Lower lobe of right lung (tissue), 2 donors: ENCODE data around the gene OLA1. TPM values are rescaled to one million over a fixed set of nuclear protein-coding genes. Genes with fewer than 3 reads are reported as not detected.

Source experiments
- ATAC-seq, 2 donors: fragments of 200-7000 bp; cut with Tn5 transposase; one replicate each; pipeline ENCODE4 v1.9.1; 2020 to 2022; ENCODE audit warnings: mild to moderate bottlenecking in 2 of 2, moderate library complexity in 2 of 2
- DNase-seq: peaks from one replicate; pipeline ENCODE4 v3.0.0-alpha.2; 2020
- H3K27ac ChIP-seq: fragments of 200-600 bp; one replicate; pipeline ENCODE4 v1.8.0; 2022
- H3K27me3 ChIP-seq: fragments of 200-600 bp; one replicate; pipeline ENCODE4 v1.8.0; 2022; ENCODE audit warnings: low read depth
- H3K36me3 ChIP-seq: fragments of 200-600 bp; one replicate; pipeline ENCODE4 v1.8.0; 2022; ENCODE audit warnings: mild to moderate bottlenecking
- H3K4me1 ChIP-seq: fragments of 200-600 bp; one replicate; pipeline ENCODE4 v1.8.0; 2022
- H3K4me3 ChIP-seq: fragments of 200-600 bp; one replicate; pipeline ENCODE4 v1.8.0; 2022; ENCODE audit warnings: mild to moderate bottlenecking
- H3K9me3 ChIP-seq: fragments of 200-600 bp; one replicate; pipeline ENCODE4 v1.8.0; 2022
- intact Hi-C: fragments of 100-400 bp; cut with DNase I; formaldehyde crosslinking; loops from one replicate; pipeline ENCODE4 v1.11.0; 2022
- total RNA-seq: library from RNA; stranded (reverse); fragmentation: NEBNext Ultra II Directional; extraction: Animal tissue kit (Norgen Biotek cat#: 25700); gene quantifications from one replicate; pipeline ENCODE4 v1.2.1, GENCODE V29; 2021
- TF ChIP-seq, protein P1 (sequence below): fragments of 200-600 bp; IDR thresholded peaks from one replicate; pipeline ENCODE4 v1.8.0; 2022; ENCODE audit warnings: antibody characterized with exemption, mild to moderate bottlenecking
- donor health status: DM: no; HTN: yes; CAD: no; lungs with severe emphysema.

OLA1 gene
- total RNA-seq, 1 donor from 2014 or later = 49.8 TPM

DNA sequence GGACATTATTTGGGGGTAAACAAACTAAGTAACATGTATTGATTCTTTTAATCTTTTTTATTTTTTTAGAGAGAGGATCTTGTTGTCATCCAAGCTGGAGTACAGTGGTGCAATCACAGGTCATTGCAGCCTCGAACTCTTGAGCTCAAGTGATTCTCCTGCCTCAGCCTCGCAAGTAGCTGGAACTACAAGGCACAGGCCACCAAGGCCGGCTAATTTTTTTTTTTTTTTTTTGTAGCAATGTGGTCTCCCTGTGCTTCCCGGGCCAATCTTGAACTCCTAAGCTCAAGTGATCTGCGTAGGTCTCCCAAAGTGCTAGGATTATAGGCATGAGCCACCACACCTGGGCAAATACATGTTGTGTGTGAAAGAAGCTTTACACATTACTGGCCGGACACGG, 29.6 kb downstream of the OLA1 start:
- intact Hi-C loops = no loop called here
- H3K27ac ChIP-seq = no peak overlapping the region
- no peak overlapping the region for H3K4me3 ChIP-seq
- no peaks in the 10 kb centered on the region for H3K9me3 ChIP-seq
- H3K27me3 ChIP-seq = no peaks in the 10 kb centered on the region
- DNase-seq (no peak), ATAC-seq (no peak)
- TF ChIP-seq, protein P1, sequence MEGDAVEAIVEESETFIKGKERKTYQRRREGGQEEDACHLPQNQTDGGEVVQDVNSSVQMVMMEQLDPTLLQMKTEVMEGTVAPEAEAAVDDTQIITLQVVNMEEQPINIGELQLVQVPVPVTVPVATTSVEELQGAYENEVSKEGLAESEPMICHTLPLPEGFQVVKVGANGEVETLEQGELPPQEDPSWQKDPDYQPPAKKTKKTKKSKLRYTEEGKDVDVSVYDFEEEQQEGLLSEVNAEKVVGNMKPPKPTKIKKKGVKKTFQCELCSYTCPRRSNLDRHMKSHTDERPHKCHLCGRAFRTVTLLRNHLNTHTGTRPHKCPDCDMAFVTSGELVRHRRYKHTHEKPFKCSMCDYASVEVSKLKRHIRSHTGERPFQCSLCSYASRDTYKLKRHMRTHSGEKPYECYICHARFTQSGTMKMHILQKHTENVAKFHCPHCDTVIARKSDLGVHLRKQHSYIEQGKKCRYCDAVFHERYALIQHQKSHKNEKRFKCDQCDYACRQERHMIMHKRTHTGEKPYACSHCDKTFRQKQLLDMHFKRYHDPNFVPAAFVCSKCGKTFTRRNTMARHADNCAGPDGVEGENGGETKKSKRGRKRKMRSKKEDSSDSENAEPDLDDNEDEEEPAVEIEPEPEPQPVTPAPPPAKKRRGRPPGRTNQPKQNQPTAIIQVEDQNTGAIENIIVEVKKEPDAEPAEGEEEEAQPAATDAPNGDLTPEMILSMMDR = no peak
- peaks cover 9% of the 10 kb centered on the region for H3K36me3 ChIP-seq
- no peaks in the 10 kb centered on the region for H3K4me1 ChIP-seq

DNA sequence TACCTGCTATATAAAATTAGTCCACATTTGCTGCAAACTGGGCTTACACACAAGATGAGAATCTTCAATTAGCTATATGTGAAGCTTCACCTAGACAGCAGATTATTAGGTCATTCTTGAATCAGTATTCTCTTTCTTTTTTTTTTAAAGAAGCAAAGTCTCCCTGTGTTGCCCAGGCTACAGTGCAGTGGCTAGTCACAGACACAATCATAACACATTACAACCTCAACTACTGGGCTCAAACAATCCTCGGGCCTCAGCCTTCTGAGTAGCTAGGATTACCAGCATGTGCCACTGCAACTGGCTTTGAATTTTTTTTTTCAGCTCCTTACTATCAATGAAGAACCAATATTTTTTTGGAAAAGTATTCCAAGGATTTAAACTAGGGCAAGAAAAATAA, 30.5 kb downstream of the OLA1 start:
- no peak overlapping the region for H3K27ac ChIP-seq
- no peak for DNase-seq
- intact Hi-C loops = no loop called here
- no peaks in the 10 kb centered on the region for H3K27me3 ChIP-seq
- H3K4me3 ChIP-seq = no peak overlapping the region
- TF ChIP-seq, protein P1 = no peak
- no peaks in the 10 kb centered on the region for H3K4me1 ChIP-seq
- ATAC-seq = no peak
- H3K36me3 ChIP-seq = peaks cover 9% of the 10 kb centered on the region
- H3K9me3 ChIP-seq = no peaks in the 10 kb centered on the region

DNA sequence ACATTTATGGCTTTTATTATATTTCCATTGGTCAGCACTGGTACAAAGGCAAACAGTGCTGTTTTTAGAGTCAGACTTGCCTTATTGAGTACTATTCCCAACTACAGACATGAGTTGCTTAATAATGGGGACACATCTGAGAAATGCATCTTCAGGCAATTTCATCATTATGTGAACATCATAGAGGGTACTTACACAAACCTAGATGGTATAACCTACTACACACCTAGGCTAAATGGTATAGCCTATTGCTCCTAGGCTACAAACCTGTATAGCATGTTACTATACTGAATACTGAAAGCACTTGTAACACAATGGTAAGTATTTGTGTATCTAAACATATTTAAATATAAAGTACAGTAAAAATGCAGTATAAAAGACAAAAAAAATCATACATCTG, 36.4 kb downstream of the OLA1 start:
- Histone ChIP-seq H3K27ac (no peak overlapping the region), H3K27me3 (no peaks in the 10 kb centered on the region), H3K4me1 (no peaks in the 10 kb centered on the region), H3K9me3 (no peaks in the 10 kb centered on the region), H3K36me3 (no peaks in the 10 kb centered on the region), H3K4me3 (no peak overlapping the region)
- DNase-seq (no peak), ATAC-seq (no peak)
- TF ChIP-seq, protein P1 = no peak
- intact Hi-C loops = no loop called here

DNA sequence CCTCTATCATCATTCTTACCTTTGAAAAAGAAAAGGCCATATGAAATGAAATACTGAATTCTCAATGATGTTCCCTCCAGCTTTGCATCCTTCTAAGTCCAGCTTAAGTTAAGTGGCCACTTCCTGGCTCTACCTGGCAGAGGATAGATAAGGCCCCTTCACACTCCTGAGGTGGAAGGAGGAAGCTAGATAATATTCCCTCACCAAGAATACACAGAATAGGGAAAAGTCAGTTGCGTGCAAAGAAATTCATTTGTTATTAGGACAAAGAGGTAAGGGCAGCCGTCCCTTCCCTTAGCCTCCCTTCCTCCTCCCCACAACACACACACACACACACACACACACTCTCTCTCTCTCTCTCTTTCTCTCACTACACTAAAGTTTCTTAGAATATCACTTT, 37.5 kb downstream of the OLA1 start:
- DNase-seq (no peak), ATAC-seq (no peak)
- H3K4me1 ChIP-seq = no peaks in the 10 kb centered on the region
- intact Hi-C loops = no loop called here
- TF ChIP-seq, protein P1 = no peak
- no peak overlapping the region for H3K27ac ChIP-seq
- H3K9me3 ChIP-seq = no peaks in the 10 kb centered on the region
- no peaks in the 10 kb centered on the region for H3K36me3 ChIP-seq
- no peak overlapping the region for H3K4me3 ChIP-seq
- no peaks in the 10 kb centered on the region for H3K27me3 ChIP-seq

DNA sequence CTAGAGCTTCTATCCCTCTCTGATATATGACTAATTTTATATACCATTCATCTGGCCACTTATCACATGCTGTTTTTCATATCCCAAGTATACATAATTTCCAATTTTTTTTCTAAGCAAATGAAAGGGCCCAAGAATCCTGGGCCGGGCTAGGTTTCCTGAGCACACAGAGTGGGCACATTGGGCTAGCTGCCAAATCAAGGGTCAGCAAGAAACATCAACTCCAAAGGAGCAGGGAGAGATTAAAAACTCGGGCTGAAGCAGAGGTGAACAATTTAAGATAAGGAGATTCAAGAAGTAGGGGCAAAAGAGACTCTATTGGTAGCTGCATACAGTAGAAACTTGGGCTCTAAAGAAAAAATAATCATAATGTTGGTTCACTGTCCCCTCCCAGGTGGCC, 39.0 kb downstream of the OLA1 start:
- no peaks in the 10 kb centered on the region for H3K4me1 ChIP-seq
- no peaks in the 10 kb centered on the region for H3K27me3 ChIP-seq
- H3K36me3 ChIP-seq = no peaks in the 10 kb centered on the region
- TF ChIP-seq, protein P1 = no peak
- no peak overlapping the region for H3K4me3 ChIP-seq
- H3K9me3 ChIP-seq = no peaks in the 10 kb centered on the region
- no peak overlapping the region for H3K27ac ChIP-seq
- no peak for DNase-seq
- ATAC-seq = no peak
- intact Hi-C loops = no loop called here

DNA sequence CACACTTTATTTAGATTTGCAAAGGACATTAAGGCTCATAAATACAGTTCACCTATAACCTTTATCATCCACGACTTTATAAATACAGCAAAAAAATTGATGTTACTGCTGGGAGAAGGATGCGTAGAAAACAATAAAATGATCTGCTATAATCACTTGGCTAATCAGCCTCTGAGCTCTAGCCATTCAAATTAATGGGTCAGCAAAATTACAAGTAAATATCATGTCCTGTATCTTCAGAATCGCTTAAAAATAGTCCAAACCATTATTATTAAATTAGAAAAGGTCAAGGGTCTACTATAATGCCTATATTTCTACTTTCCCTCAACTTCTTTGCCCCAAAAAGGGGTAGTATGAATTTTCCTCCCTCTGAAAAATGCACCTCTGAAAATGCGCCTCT, 40.3 kb downstream of the OLA1 start:
- no peak overlapping the region for H3K27ac ChIP-seq
- ATAC-seq = no peak
- no peak for DNase-seq
- H3K4me1 ChIP-seq = no peaks in the 10 kb centered on the region
- intact Hi-C loops = no loop called here
- H3K36me3 ChIP-seq = no peaks in the 10 kb centered on the region
- H3K4me3 ChIP-seq = no peak overlapping the region
- no peaks in the 10 kb centered on the region for H3K9me3 ChIP-seq
- no peaks in the 10 kb centered on the region for H3K27me3 ChIP-seq
- TF ChIP-seq, protein P1 = no peak
